GM12878 (cell line): Measurements from ENCODE around the gene CCBE1. TPM values are rescaled to one million over a fixed set of nuclear protein-coding genes. Genes with fewer than 3 reads are reported as not detected.

Experiments used
- ATAC-seq: fragments of 200-7000 bp; cut with Tn5 transposase; 3 replicates; pipeline ENCODE4 v1.9.1; 2020; ENCODE audit warnings: mild to moderate bottlenecking, moderate library complexity
- BruUV-seq: library from RNA; stranded (reverse); fragments of 400-500 nt; replicated peaks from 2 replicates; lab custom pipeline; 2021; lab: Mats Ljungman, UMichigan
- CTCF ChIA-PET: fragments of 300-600 bp; sonication (Branson Sonifier 250); formaldehyde crosslinking; extraction: SDS; loops from one replicate; lab custom pipeline; 2021; ENCODE audit warnings: inconsistent platforms; lab: Yijun Ruan, JAX
- POLR2A ChIA-PET: fragments of 350-600 bp; formaldehyde crosslinking; extraction: SDS; loops from one replicate; lab custom pipeline; 2021; ENCODE audit warnings: inconsistent platforms; lab: Charles Lee
- RAD21 ChIA-PET: fragments of 300-600 bp; sonication (Branson Sonifier 250); formaldehyde crosslinking; loops from one replicate; lab custom pipeline; 2023; ENCODE audit warnings: antibody characterized with exemption; ENCODE audit not compliant: unreplicated experiment; lab: Charles Lee
- SMC1A ChIA-PET: fragments of 300-600 bp; sonication (Branson Sonifier 250); formaldehyde crosslinking; loops from one replicate; lab custom pipeline; 2023; ENCODE audit not compliant: unreplicated experiment, uncharacterized antibody; lab: Charles Lee
- DNase-seq: peaks from one replicate; pipeline ENCODE4 v3.0.0-alpha.2; 2011; ENCODE audit warnings: low read depth, low spot score
- FAIRE-seq: peaks from 3 replicates; lab custom pipeline; 2011; peaks lifted over from hg19 to GRCh38; lab: Jason Lieb, UNC
- H2AFZ ChIP-seq: 2 replicates; pipeline ENCODE4 v1.6.0; 2011; ENCODE audit warnings: low read depth, low read length, control low read depth; ENCODE audit not compliant: control insufficient read depth
- H3K27ac ChIP-seq: 2 replicates; pipeline ENCODE4 v1.5.1; 2011; ENCODE audit warnings: control low read depth; ENCODE audit not compliant: control insufficient read depth, insufficient read depth
- H3K27me3 ChIP-seq, 2 experiments: replicated peaks in 1 of 2; 2 replicates each; pipeline versions ENCODE4 v1.6.0 to v1.6.1; 2011; ENCODE audit warnings: low read length in 1 of 2; ENCODE audit not compliant: control insufficient read depth in 2 of 2, insufficient read depth in 2 of 2
- H3K36me3 ChIP-seq, 2 experiments: 2 replicates each; pipeline ENCODE4 v1.5.1; 2011; ENCODE audit warnings: low read length in 1 of 2; ENCODE audit not compliant: control insufficient read depth in 2 of 2, insufficient read depth in 2 of 2
- H3K4me1 ChIP-seq: 2 replicates; pipeline ENCODE4 v1.6.1; 2011; ENCODE audit warnings: mild to moderate bottlenecking, low read length, moderate library complexity, mixed read lengths; ENCODE audit not compliant: control insufficient read depth, insufficient read depth
- H3K4me2 ChIP-seq: 2 replicates; pipeline ENCODE4 v1.6.0; 2011; ENCODE audit warnings: control low read depth; ENCODE audit not compliant: control insufficient read depth, insufficient read depth
- H3K4me3 ChIP-seq: fragments of 200-600 bp; sonication (generic); 2 replicates; pipeline ENCODE4 v1.5.1; 2016
- H3K79me2 ChIP-seq: 2 replicates; pipeline ENCODE4 v1.6.0; 2011; ENCODE audit warnings: low read length; ENCODE audit not compliant: control insufficient read depth, insufficient read depth
- H3K9ac ChIP-seq: 2 replicates; pipeline ENCODE4 v1.8.0; 2011; ENCODE audit warnings: low read length, control low read depth, mixed read lengths; ENCODE audit not compliant: control insufficient read depth, insufficient read depth
- H3K9me3 ChIP-seq: replicated peaks from 3 replicates; pipeline ENCODE4 v1.5.1; 2011; ENCODE audit warnings: mild to moderate bottlenecking, low read length; ENCODE audit not compliant: control insufficient read depth, insufficient read depth
- H4K20me1 ChIP-seq: 2 replicates; pipeline ENCODE4 v1.6.0; 2011; ENCODE audit not compliant: control insufficient read depth, insufficient read depth
- MEF2A ChIP-seq: IDR thresholded peaks from 2 replicates; pipeline ENCODE4 v1.6.1; 2011; ENCODE audit warnings: low read depth, mild to moderate bottlenecking, low read length, moderate library complexity; ENCODE audit not compliant: insufficient read depth
- PAX5 ChIP-seq: IDR thresholded peaks from 2 replicates; pipeline ENCODE4 v1.6.1; 2011; ENCODE audit warnings: low read depth, low read length, borderline replicate concordance
- SREBF2 ChIP-seq: IDR thresholded peaks from 2 replicates; pipeline ENCODE4 v1.6.1; 2012; ENCODE audit warnings: mild to moderate bottlenecking, low read length
- WRNIP1 ChIP-seq: IDR thresholded peaks from 2 replicates; pipeline ENCODE4 v1.6.1; 2011; ENCODE audit warnings: low read depth, low read length, improper control_type of control experiment, borderline replicate concordance
- ZBED1 ChIP-seq: IDR thresholded peaks from 2 replicates; pipeline ENCODE4 v1.6.1; 2016; ENCODE audit warnings: borderline replicate concordance
- WGBS: methylation state at CpG from one replicate; pipeline ENCODE4 v1.1.6; 2016; ENCODE audit warnings: low lambda C conversion rate; ENCODE audit not compliant: insufficient replicate concordance, insufficient coverage; ENCODE audit errors: missing lambda C conversion rate; 5-methylcytosine and 5-hydroxymethylcytosine counted together
- in situ Hi-C: fragments of 300-500 bp; cut with MboI; formaldehyde crosslinking; loops from 9 replicates; pipeline ENCODE4 v1.14.3; 2018; ENCODE audit warnings: mixed read lengths
- intact Hi-C: fragments of 100-400 bp; cut with micrococcal nuclease; formaldehyde crosslinking; loops from one replicate; pipeline ENCODE4 v1.14.2; 2022; ENCODE audit not compliant: unreplicated experiment
- polyA plus RNA-seq, 11 experiments: library from polyadenylated mRNA; depleted of rRNA in 4 of 11; unstranded in 6 of 11; stranded (reverse) in 5 of 11; fragments of >200 nt; fragmentation: Nextera tagmentation in 4 of 11; fragmentation: Illumina TruSeq in 1 of 11; extraction: Ambion mirVana in 4 of 11; extraction: Trizol in 1 of 11; gene quantifications; 1 replicate in 1 of 11; 2 replicates in 10 of 11; pipeline versions ENCODE4 v1.2.1 to v1.2.3, GENCODE V29; 2011 to 2016; ENCODE audit warnings: inconsistent platforms in 2 of 11, missing spikeins in 2 of 11, low read depth in 1 of 11
- total RNA-seq, 4 experiments: library from RNA; depleted of rRNA in 3 of 4; stranded (reverse); fragments of >200 nt in 3 of 4; fragmentation: Illumina TruSeq in 1 of 4; extraction: Trizol in 1 of 4; gene quantifications; 2 replicates each; pipeline versions ENCODE4 v1.2.1 to v1.2.3, GENCODE V29; 2013 to 2021

Gene CCBE1
- total and polyA plus RNA-seq, 10 of the 15 experiments (the other 5 are each of a cell fraction or from before 2014, with no cell fraction given): 0.03 to 0.49 (median 0.04) TPM; not detected in 7

DNA sequence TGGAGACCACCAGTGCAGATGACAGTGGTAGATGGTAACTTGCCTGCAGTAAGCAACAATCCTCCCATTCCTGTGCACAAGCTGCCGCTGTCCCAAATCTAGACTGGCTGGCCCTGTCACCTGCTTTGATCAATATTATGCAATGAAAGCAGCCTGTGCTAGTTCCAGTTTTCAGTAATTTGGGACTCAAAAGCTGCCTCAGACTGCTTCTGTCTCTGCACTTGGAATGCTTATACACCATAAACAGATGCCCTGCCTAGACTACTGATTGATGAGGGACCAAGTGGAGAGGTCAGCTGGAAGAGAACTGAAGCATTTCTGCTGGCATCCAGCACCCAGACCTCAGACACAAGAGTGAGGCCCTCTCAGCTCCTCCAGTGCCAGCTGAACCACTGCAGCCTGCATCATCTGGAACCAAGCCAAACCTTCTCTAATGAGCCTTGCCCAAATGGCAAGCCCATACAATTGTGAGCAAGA, 24.9 kb downstream of the CCBE1 start:
- no peak for TF ChIP-seq MEF2A
- no peaks in the 10 kb centered on the region for H3K79me2 ChIP-seq
- RAD21 ChIA-PET: interaction anchor here (0.6 kb wide), 1 partner anchor 939 kb away, joined by 4 read pairs; no protein-coding TSS in a partner anchor
- no peaks in the 10 kb centered on the region for H3K4me1 ChIP-seq
- peaks cover 0 to 2% of the 10 kb centered on the region in 2 experiments; a peak in 1 of 4 replicates for H3K27me3 ChIP-seq
- WGBS: 71% methylated on average over 1 of the region's 1 CpG
- POLR2A ChIA-PET: no interaction called here
- SMC1A ChIA-PET: no interaction called here
- H3K27ac ChIP-seq: no peak overlapping the region
- no peak for FAIRE-seq
- H4K20me1 ChIP-seq: no peaks in the 10 kb centered on the region
- intact Hi-C loops: no loop called here
- H3K9me3 ChIP-seq: no peaks in the 10 kb centered on the region
- H2AFZ ChIP-seq: no peak overlapping the region
- in situ Hi-C loops: no loop called here
- no peak for ATAC-seq
- DNase-seq: no peak
- H3K4me3 ChIP-seq: no peak overlapping the region
- no peaks in the 10 kb centered on the region for H3K36me3 ChIP-seq
- no peak overlapping the region for H3K4me2 ChIP-seq
- BruUV-seq: no TSS peak
- CTCF ChIA-PET: interaction anchor here (1.0 kb wide), 2 partner anchors 15 to 28 kb away, joined by 4 read pairs; no protein-coding TSS in a partner anchor
- H3K9ac ChIP-seq: no peak overlapping the region

DNA sequence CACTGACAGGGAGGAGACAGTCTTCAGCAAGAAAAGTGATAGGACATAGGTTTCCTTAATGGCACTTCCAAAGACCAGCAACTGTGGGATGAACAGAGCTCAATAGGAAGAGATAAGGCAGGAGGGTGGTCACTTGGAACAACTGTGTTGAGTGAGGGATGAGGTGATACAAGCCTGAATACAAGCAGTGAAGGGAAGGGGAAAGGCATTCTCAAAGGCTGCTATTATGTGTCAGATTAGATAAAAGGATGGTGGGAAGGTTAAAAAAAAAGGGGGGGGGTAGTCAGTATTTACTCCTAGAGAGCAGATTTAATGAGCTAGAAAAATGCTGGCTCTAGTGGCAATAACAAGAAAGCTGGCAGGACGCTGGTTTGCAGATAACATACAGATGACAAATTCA, 25.7 kb downstream of the CCBE1 start:
- Histone ChIP-seq H3K27ac (no peak overlapping the region), H3K79me2 (no peaks in the 10 kb centered on the region), H2AFZ (no peak overlapping the region), H3K36me3 (no peaks in the 10 kb centered on the region), H3K9me3 (no peaks in the 10 kb centered on the region), H3K27me3 (peaks cover 0 to 2% of the 10 kb centered on the region in 2 experiments; a peak in 1 of 4 replicates), H3K4me2 (no peak overlapping the region), H3K4me1 (no peaks in the 10 kb centered on the region), H4K20me1 (no peaks in the 10 kb centered on the region), H3K4me3 (no peak overlapping the region), H3K9ac (no peak overlapping the region)
- ChIA-PET RAD21 (interaction anchor here (0.6 kb wide), 1 partner anchor 939 kb away, joined by 4 read pairs; no protein-coding TSS in a partner anchor), POLR2A (no interaction called here), CTCF (interaction anchor here (0.6 to 1.0 kb wide), 3 partner anchors 15 to 130 kb away, joined by 3 to 4 read pairs (median 4); no protein-coding TSS in a partner anchor), SMC1A (no interaction called here)
- FAIRE-seq (no peak), ATAC-seq (no peak), DNase-seq (no peak)
- intact Hi-C loops: no loop called here
- WGBS: 0% methylated on average over 1 of the region's 1 CpG
- no peak for TF ChIP-seq WRNIP1
- no peak for TF ChIP-seq SREBF2
- TF ChIP-seq PAX5: no peak
- TF ChIP-seq ZBED1: no peak
- in situ Hi-C loops: no loop called here
- no TSS peak for BruUV-seq
